NCI-H748 (cell line): ENCODE data around the gene KLHL1.

ENCODE experiments used
- DNase-seq: peaks from one replicate; lab custom pipeline; 2025; ENCODE audit not compliant: unreplicated experiment; lab: John Stamatoyannopoulos, UW

The KLHL1 gene

GRCh38 chr13:69704311-69704710, 403.9 kb downstream of the KLHL1 start:
- DNase-seq = no peak

- DNase-seq = no peak
Measured at GRCh38 chr13:69690999-69691398, 417.3 kb downstream of the KLHL1 start.

- DNase-seq = peak; percentile 20
Measured at GRCh38 chr13:69683921-69684686, 424.1 kb downstream of the KLHL1 start.

GRCh38 chr13:69681722-69682121, 426.5 kb downstream of the KLHL1 start:
- no peak for DNase-seq

- no peak for DNase-seq
Measured at GRCh38 chr13:69677343-69677742, 430.9 kb downstream of the KLHL1 start.

- no peak for DNase-seq
Measured at GRCh38 chr13:69676286-69676685, 432.0 kb downstream of the KLHL1 start.

GRCh38 chr13:69660155-69660554, 448.1 kb downstream of the KLHL1 start:
- DNase-seq = no peak

GRCh38 chr13:69657676-69658075, 450.6 kb downstream of the KLHL1 start:
- no peak for DNase-seq

GRCh38 chr13:69654392-69654791, 453.9 kb downstream of the KLHL1 start:
- DNase-seq = no peak
